Retina (tissue), 1 donor: Measurements from ENCODE around the gene RAMACL.
A peak's percentile ranks its signal among the peaks of the same experiment; 100 is the strongest.

ENCODE experiments used
- DNase-seq: peaks from one replicate; pipeline ENCODE4 v3.0.0-alpha.2; 2016

The RAMACL gene

DNA sequence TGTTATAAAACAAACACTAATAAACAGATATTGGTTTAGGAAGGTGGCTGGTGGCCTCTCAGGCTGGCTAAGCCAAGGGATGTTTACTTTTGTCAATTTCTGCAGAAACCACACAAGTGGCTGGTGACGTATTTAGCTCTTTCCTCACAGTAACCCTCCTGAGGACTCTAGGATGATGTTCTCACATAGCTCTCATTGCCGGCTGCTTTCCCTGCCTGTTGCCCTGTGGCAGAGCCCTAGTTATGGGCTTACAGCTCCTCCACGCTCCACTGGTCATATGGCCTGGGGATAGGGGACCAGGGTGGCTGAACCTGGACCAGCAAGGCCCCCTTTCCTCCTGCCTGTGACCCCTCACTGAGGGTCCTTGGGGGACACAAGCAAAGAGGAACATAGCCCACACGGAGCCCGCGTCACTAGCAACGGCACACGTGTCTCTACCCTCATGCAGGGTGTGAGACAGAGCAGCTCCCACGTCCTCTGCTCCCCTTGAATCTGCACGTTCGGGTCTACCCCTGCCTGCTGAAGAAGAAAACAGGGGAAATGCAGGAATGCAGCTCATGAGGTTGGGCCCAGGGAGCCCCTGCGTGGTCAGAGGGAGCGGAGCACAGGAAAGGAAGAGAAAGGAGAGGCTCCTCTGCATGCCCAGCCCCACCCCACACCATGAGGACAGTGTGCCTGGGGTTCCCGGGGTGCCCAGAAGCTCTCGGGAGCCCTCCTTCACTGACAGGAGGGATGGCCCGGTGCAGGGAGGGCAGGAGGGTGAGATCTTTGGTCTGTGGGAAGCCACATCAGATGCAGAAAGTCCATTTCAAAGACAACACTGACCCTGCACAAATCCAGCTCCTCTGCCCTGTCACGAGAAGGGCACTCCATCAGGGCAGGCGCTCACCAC is 13.9 kb downstream of the RAMACL start:
- DNase-seq = peak; percentile 58

GRCh38 chr6:166570929-166571713 is 15.4 kb downstream of the RAMACL start:
- no peak for DNase-seq

DNA sequence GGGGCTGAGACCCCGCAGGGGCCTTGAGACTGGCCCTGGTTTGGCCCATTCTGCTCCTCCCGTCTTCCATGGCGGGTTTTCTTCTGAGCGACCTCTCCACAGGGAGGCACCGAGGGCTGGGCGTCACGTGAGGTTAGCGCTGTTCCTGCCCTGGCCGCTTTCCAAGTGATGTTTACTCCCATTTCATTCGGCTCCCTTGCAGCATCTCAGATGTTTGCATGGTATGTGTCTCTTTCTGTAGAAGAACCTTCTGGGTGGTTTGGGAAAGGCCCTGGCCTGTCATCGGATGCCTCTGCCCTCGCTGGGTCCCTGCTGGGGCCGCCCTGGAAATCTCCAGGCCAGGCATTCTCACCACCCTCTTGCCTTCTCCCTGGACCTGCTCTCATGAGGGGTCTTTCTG is 17.3 kb downstream of the RAMACL start:
- DNase-seq = no peak

DNA sequence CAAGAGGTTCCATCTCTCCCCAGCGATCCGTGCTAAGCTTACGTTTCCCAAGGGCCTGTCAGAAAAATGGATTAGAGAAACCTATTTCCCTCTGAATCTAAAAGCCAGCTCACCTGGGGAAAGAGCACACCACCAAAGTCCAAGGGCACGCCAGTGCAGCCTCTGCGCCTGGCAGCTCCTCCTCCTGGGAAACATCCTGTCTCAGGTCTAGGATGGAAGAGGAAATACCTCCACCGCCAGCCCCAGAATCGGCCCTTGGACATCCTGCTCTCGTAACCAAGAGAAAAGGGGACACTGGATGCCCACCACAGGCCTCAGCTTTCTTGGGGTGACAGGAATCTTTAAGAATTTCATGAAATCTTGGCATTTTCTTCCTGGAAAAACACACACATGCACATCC is 18.7 kb downstream of the RAMACL start:
- DNase-seq = no peak

- DNase-seq = no peak
Observed at GRCh38 chr6:166567107-166567506, 19.4 kb downstream of the RAMACL start.

DNA sequence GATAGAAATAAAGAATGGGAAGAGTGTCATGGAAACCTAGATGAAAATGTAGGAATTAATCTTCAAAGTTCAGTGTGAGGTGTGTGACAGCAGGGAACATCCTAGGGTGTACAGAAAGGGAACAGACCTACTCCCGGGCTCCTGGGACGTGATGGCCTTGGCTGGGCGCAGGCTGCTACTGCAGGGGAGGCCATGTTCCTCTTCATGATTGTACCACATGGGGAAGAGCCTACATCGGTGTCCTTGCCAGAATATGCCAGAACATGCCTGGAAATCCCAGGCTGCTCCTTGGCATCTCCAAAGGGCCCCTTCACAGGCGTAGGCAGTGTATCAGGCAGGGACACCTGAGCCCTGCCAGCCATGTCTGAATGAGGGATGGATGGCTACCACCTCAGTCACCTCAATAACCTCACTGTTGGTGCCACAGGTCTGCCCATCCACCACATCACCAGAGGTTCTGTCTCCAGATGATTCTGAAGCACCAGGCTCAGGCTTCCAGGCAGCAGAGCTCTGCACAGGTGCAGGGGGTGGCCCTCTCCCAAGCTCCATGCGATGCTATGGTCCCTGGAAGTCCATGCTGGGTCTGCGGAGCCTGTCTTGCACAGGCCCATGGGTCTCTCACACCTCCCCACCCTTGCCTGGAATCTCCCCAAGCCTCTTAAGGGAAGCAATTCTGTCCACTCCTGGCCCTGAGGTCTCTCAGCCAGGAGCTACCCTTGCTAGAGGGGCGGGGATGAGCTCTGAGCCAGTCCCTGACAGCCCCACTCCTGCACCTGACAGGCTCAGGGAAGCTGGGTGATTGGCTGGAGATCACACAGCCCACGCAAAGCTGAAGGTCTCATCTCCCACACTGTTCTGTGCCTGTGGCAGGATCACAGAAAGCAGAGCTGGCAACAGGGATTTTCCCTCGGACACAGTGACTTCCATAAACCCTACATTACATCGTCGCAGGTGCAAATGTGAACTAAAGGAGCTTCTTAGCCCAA is 20.2 kb downstream of the RAMACL start:
- DNase-seq = no peak

DNA sequence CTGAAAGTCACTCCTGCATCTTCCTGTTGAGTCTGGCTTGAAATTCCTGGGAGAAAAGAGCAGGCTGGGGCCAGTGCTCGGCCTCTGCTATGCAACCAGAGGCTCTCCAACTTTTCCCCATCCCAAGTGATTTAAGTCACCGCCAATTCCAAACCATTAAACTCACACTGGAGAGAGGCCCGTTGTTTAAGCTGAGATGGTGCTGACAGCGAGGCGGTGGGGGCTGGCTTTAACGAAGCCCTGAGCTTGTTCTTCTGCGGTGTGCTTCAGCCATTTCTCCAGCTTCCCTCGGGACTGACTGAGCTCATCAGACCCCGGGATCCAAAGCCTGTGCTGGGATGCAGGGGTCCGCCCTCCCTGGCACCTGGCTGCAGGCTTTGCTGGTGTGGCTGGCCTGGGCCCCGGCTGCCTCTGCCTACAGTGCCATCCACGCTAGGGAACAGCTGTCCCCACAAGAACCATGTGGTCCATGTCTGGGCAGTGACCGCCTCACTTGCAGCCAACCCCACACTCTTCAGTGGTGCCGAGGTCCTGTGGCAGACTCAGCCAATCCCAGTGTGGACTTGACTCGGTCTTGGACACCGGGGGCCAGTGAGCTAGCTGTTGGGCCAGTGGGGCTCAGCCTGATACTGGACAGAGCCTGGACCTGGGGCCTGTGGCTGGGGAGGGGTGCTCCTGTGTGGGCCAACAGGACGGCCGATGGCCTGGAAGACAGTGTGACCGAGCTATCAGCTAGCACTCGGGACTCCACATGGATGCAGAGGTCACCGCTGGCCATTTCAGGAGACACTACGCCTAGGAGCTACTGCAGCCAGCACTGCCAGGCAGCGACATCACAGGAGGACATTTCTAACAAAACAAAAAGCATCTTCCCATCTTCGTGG is 21.2 kb downstream of the RAMACL start:
- peak; percentile 39 for DNase-seq

GRCh38 chr6:166563805-166564204 is 22.7 kb downstream of the RAMACL start:
- no peak for DNase-seq

GRCh38 chr6:166563200-166563599 is 23.3 kb downstream of the RAMACL start:
- no peak for DNase-seq

DNA sequence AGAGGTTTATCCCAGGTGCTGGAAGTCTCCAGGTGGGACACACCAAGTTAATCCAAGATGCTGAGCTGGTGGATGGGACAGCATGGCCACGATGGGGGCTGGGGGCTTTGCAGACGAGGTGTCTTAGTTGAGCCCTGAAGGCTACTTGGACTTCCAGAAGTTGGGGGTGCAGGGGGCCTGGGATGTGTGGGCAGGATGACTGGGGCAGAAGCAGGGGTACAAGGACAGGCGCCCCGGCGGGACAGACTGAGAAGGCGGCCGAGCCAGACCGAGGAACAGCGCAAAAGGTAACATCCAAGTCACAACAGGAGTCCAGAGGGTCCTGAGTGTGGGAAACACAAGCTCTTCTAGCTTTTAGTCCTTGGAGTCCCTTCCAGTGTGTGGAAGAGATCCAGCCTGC is 23.8 kb downstream of the RAMACL start:
- DNase-seq = no peak

- DNase-seq = no peak
Observed at GRCh38 chr6:166561771-166562359, 24.6 kb downstream of the RAMACL start.

GRCh38 chr6:166560222-166560621 is 26.3 kb downstream of the RAMACL start:
- no peak for DNase-seq

DNA sequence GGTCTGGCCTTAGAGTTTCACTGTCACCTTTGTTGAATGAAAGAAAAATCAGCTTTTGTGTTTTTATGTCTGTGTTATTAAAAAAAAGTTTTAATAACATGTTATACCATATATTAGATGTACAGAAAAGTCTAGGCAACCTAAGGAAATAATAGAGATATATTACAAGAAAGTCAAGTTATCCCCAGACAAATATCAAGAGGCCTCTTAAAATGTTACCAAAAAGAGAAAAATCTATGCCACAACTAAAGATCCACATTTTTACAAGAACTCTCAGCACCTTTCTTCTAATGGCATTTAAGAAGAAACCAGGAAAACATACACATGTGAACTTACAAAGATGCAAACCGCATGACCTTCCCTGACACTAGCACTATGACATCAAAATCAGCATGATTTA is 26.8 kb downstream of the RAMACL start:
- no peak for DNase-seq

DNA sequence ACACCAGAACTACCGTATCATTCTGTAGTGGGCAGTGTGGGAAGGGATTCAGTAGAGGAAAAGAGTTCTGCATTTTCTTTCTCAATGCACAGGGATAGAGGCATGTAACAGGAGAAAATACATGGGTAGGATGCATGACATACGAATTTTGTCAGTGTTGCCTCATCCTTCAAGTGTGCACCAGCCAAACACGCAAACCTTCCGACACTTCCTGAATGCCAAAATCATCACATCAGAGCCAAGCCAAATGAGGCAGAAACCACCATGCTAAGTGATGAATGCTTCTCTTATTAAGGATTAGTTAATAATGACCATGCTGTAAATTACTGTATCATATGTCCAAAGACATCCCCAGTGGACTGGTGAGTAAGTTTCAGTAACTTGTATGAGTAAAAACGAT is 27.3 kb downstream of the RAMACL start:
- DNase-seq = no peak

- no peak for DNase-seq
Observed at GRCh38 chr6:166558156-166559005, 28.1 kb downstream of the RAMACL start.

DNA sequence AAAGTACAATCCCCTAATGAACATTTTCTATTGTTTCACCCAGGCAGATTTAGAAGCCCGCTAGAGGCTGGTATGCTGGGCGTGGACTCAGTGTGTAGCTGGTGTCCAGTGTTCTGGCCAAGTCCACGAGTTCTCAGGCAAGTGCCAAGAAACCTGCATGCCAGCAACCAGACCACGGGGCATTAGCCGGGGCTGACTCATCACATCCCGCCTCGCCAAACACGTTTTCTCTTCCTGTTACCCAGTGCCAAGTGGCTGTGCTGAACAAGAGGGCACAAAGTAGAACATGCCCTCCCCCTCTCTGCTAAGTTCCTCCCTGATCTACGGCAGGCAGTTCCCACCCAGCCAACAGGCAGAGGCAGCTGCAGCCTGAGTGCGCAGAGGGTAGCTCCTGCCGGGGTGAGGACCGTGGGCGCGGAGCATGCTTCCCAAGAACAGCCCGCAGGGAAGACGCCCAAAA is 29.6 kb downstream of the RAMACL start:
- no peak for DNase-seq

DNA sequence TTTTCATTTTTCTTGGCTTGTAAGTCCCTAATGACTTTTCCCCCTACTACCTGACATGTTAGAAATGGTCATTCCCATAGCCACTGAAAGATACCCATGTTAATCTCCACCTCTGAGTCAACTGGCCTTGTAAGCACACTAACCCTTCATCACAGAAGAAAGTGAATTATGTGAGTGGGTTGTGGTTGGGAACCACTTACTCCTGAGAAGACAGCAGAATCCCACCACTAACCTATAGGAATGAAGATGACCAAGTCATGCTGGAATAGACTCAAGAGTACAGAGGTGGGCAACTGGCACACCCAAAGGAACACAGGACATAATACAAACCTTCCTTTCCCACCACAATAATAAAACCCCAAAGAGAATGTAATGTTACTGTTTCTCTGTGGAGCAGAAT is 30.1 kb downstream of the RAMACL start:
- DNase-seq = no peak

- no peak for DNase-seq
Observed at GRCh38 chr6:166555086-166555485, 31.4 kb downstream of the RAMACL start.

GRCh38 chr6:166554316-166554715 is 32.2 kb downstream of the RAMACL start:
- DNase-seq = no peak

GRCh38 chr6:166553563-166554271 is 32.8 kb downstream of the RAMACL start:
- no peak for DNase-seq
